Measurements from ENCODE around the gene C11orf21. TPM values are rescaled to one million over a fixed set of nuclear protein-coding genes. Genes with fewer than 3 reads are reported as not detected.
"Not testable (repeated sequence)": the region's sequence is repeated elsewhere in the genome, so short reads cannot be mapped to it uniquely, and the experiment has no call there.

The C11orf21 gene
- total RNA-seq, 5 donors from 2014 or later (not counting 1 experiment from before 2014, with no cell fraction given), result 62.3 to 133 (median 88.9) TPM

GRCh38 chr11:2289350-2289749 lies 12.4 kb downstream of the C11orf21 start:
- H3K4me1 ChIP-seq (ENCODE audit: control insufficient read depth in 1 of 2, extremely low read depth in 1 of 2, insufficient read depth in 2 of 2, low read length in 2 of 2), result peaks cover 0 to 27% of the 10 kb centered on the region in 2 experiments
- no peaks in the 10 kb centered on the region for H3K27me3 Mint-ChIP-seq
- no peak overlapping the region for H3K4me3 Mint-ChIP-seq
- no peaks in the 10 kb centered on the region for H3K9me3 ChIP-seq
- H3K36me3 ChIP-seq (ENCODE audit: control insufficient read depth in 2 of 2, extremely low read depth in 1 of 2, insufficient read depth in 1 of 2, low read length in 1 of 2), result peaks cover 0 to 2% of the 10 kb centered on the region in 2 donors
- ChIA-PET CTCF (no interaction called here), POLR2A (no interaction called here)
- H3K27ac ChIP-seq (ENCODE audit: low read length), result no peak overlapping the region
- H3K27me3 ChIP-seq (replicated peaks in 1 of 2; ENCODE audit: control insufficient read depth in 2 of 2, extremely low read depth in 1 of 2, insufficient read depth in 2 of 2, low read length in 1 of 2), result peaks cover 0 to 4% of the 10 kb centered on the region in 2 experiments
- no peak overlapping the region for H3K4me3 ChIP-seq (ENCODE audit: control insufficient read depth in 1 of 2, extremely low read depth in 1 of 2, low read length in 1 of 2)
- no peaks in the 10 kb centered on the region for H3K9me3 Mint-ChIP-seq
- DNase-seq (peak in 1 of 35 experiments; percentile 2), ATAC-seq (replicated peaks in 1 of 4) (no peak)
- WGBS (ENCODE audit: insufficient coverage), result 98% methylated on average over 6 of the region's 6 CpGs
- H3K4me1 Mint-ChIP-seq, result peaks cover 25 to 35% (median 31%) of the 10 kb centered on the region in 3 donors
- H3K36me3 Mint-ChIP-seq, result peaks cover 5% of the 10 kb centered on the region
- H3K27ac Mint-ChIP-seq, result no peak overlapping the region

- H3K27ac Mint-ChIP-seq, result no peak overlapping the region
- peaks cover 5% of the 10 kb centered on the region for H3K36me3 Mint-ChIP-seq
- DNase-seq, result peak in 2 of 35 experiments; percentile 4 to 22
- Histone ChIP-seq H3K4me1 (ENCODE audit: control insufficient read depth in 1 of 2, extremely low read depth in 1 of 2, insufficient read depth in 2 of 2, low read length in 2 of 2) (peaks cover 0 to 10% of the 10 kb centered on the region in 2 experiments), H3K27me3 (replicated peaks in 1 of 2; ENCODE audit: control insufficient read depth in 2 of 2, extremely low read depth in 1 of 2, insufficient read depth in 2 of 2, low read length in 1 of 2) (peaks cover 0 to 4% of the 10 kb centered on the region in 2 experiments), H3K9me3 (peaks cover 3% of the 10 kb centered on the region), H3K4me3 (ENCODE audit: control insufficient read depth in 1 of 2, extremely low read depth in 1 of 2, low read length in 1 of 2) (no peak overlapping the region), H3K27ac (ENCODE audit: low read length) (no peak overlapping the region), H3K36me3 (ENCODE audit: control insufficient read depth in 2 of 2, extremely low read depth in 1 of 2, insufficient read depth in 1 of 2, low read length in 1 of 2) (peaks cover 0 to 2% of the 10 kb centered on the region in 2 donors)
- ATAC-seq (replicated peaks in 1 of 4), result no peak
- no peak overlapping the region for H3K4me3 Mint-ChIP-seq
- POLR2A ChIA-PET, result no interaction called here
- peaks cover 3 to 15% (median 3%) of the 10 kb centered on the region in 3 donors for H3K9me3 Mint-ChIP-seq
- CTCF ChIA-PET, result interaction anchor here in 1 of 2 donors (0.5 kb wide), 1 partner anchor 59 kb away, joined by 3 read pairs; no protein-coding TSS in a partner anchor
- H3K4me1 Mint-ChIP-seq, result peaks cover 17 to 23% (median 20%) of the 10 kb centered on the region in 3 donors
- WGBS (ENCODE audit: insufficient coverage), result 46% methylated on average over 11 of the region's 16 CpGs
- peaks cover 0 to 3% of the 10 kb centered on the region in 2 donors for H3K27me3 Mint-ChIP-seq
Observed at GRCh38 chr11:2287091-2287490, 14.6 kb downstream of the C11orf21 start.

DNA sequence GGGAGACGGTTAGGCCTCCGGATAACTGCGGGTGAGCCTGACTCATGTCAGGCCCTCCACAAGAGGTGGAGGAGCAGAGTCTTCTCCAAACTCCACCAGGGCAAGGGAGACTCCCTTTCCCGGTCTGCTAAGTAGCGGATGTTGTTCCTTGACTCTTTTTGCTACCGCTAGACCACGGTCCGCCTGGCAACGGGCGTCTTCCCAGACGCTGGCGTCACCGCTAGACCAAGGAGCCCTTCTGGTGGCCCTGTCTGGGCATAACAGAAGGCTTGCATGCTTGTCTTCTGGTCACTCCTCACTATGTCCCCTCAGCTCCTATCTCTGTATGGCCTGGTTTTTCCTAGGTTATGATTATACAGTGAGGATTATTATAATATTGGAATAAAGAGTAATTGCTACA lies 15.4 kb downstream of the C11orf21 start:
- H3K27ac ChIP-seq (ENCODE audit: low read length); H3K4me3 Mint-ChIP-seq; H3K27ac Mint-ChIP-seq; H3K36me3 ChIP-seq (ENCODE audit: control insufficient read depth in 2 of 2, extremely low read depth in 1 of 2, insufficient read depth in 1 of 2, low read length in 1 of 2); H3K27me3 Mint-ChIP-seq; CTCF ChIA-PET; ATAC-seq (replicated peaks in 1 of 4); H3K4me3 ChIP-seq (ENCODE audit: control insufficient read depth in 1 of 2, extremely low read depth in 1 of 2, low read length in 1 of 2); H3K9me3 ChIP-seq; H3K27me3 ChIP-seq (replicated peaks in 1 of 2; ENCODE audit: control insufficient read depth in 2 of 2, extremely low read depth in 1 of 2, insufficient read depth in 2 of 2, low read length in 1 of 2); POLR2A ChIA-PET; H3K36me3 Mint-ChIP-seq: not testable (repeated sequence)
- WGBS (ENCODE audit: insufficient coverage), result 94% methylated on average over 7 of the region's 13 CpGs
- DNase-seq, result peak in 2 of 35 experiments; percentile 0 to 13
- Mint-ChIP-seq H3K9me3 (peaks cover 3 to 21% (median 4%) of the 10 kb centered on the region in 3 donors), H3K4me1 (peaks cover 17 to 23% (median 20%) of the 10 kb centered on the region in 3 donors)
- H3K4me1 ChIP-seq (ENCODE audit: control insufficient read depth in 1 of 2, extremely low read depth in 1 of 2, insufficient read depth in 2 of 2, low read length in 2 of 2), result peaks cover 0 to 10% of the 10 kb centered on the region in 2 experiments

- peaks cover 5% of the 10 kb centered on the region for H3K36me3 Mint-ChIP-seq
- H3K4me1 Mint-ChIP-seq, result no peaks in the 10 kb centered on the region
- H3K27ac Mint-ChIP-seq, result no peak overlapping the region
- H3K4me3 Mint-ChIP-seq, result no peak overlapping the region
- ChIA-PET POLR2A (no interaction called here), CTCF (no interaction called here)
- H3K9me3 ChIP-seq, result peaks cover 9% of the 10 kb centered on the region
- no peak overlapping the region for H3K4me3 ChIP-seq (ENCODE audit: control insufficient read depth in 1 of 2, extremely low read depth in 1 of 2, low read length in 1 of 2)
- DNase-seq (no peak), ATAC-seq (replicated peaks in 1 of 4) (no peak)
- peaks cover 3 to 10% of the 10 kb centered on the region in 2 donors for H3K27me3 Mint-ChIP-seq
- H3K36me3 ChIP-seq (ENCODE audit: control insufficient read depth in 2 of 2, extremely low read depth in 1 of 2, insufficient read depth in 1 of 2, low read length in 1 of 2), result no peaks in the 10 kb centered on the region
- peaks cover 0 to 22% of the 10 kb centered on the region in 2 experiments for H3K27me3 ChIP-seq (replicated peaks in 1 of 2; ENCODE audit: control insufficient read depth in 2 of 2, extremely low read depth in 1 of 2, insufficient read depth in 2 of 2, low read length in 1 of 2)
- no CpG with 5 or more reads among the region's 2 CpGs for WGBS (ENCODE audit: insufficient coverage)
- H3K4me1 ChIP-seq (ENCODE audit: control insufficient read depth in 1 of 2, extremely low read depth in 1 of 2, insufficient read depth in 2 of 2, low read length in 2 of 2), result no peaks in the 10 kb centered on the region
- H3K9me3 Mint-ChIP-seq, result peaks cover 8 to 37% (median 11%) of the 10 kb centered on the region in 3 donors
- no peak overlapping the region for H3K27ac ChIP-seq (ENCODE audit: low read length)
Observed at GRCh38 chr11:2280208-2280607, 21.5 kb downstream of the C11orf21 start.

DNA sequence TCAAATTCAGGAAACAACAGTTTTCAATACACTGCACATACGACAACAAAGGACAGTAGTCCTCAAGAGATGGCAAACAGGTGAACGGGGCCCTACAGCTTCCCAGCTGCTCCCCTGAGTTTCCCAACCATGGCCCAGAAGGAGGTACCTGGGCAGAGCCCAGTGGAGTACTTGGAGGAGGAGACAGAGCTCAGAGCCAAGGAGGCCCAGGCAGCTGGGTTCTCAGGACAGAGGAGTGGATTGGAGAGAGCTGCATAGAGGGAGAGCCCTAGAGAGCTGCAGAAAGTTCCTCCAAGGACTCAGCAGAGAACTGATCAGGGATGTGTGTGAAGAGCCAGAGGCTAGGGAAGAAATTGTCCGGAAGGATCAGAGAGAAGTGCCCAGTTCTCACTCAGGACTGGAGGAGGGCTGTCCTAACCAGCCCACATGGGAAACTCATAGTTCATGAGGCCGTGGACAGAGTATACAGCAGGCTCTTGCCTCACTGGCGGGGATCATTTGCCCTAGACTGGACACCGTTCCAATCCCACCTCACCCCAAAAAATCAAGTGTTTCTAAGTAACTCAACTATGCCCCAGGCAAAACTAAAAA lies 23.7 kb downstream of the C11orf21 start:
- Histone ChIP-seq H3K27ac (ENCODE audit: low read length) (no peak overlapping the region), H3K4me1 (ENCODE audit: control insufficient read depth in 1 of 2, extremely low read depth in 1 of 2, insufficient read depth in 2 of 2, low read length in 2 of 2) (no peaks in the 10 kb centered on the region), H3K4me3 (ENCODE audit: control insufficient read depth in 1 of 2, extremely low read depth in 1 of 2, low read length in 1 of 2) (no peak overlapping the region), H3K9me3 (peaks cover 7% of the 10 kb centered on the region), H3K36me3 (ENCODE audit: control insufficient read depth in 2 of 2, extremely low read depth in 1 of 2, insufficient read depth in 1 of 2, low read length in 1 of 2) (no peaks in the 10 kb centered on the region), H3K27me3 (replicated peaks in 1 of 2; ENCODE audit: control insufficient read depth in 2 of 2, extremely low read depth in 1 of 2, insufficient read depth in 2 of 2, low read length in 1 of 2) (peaks cover 0 to 29% of the 10 kb centered on the region in 2 experiments)
- no peak for ATAC-seq (replicated peaks in 1 of 4)
- H3K27ac Mint-ChIP-seq, result no peak overlapping the region
- CTCF ChIA-PET, result no interaction called here
- H3K4me3 Mint-ChIP-seq, result no peak overlapping the region
- peaks cover 8 to 31% (median 11%) of the 10 kb centered on the region in 3 donors for H3K9me3 Mint-ChIP-seq
- no peaks in the 10 kb centered on the region for H3K4me1 Mint-ChIP-seq
- POLR2A ChIA-PET, result no interaction called here
- peaks cover 5 to 12% of the 10 kb centered on the region in 2 donors for H3K27me3 Mint-ChIP-seq
- peaks cover 5% of the 10 kb centered on the region for H3K36me3 Mint-ChIP-seq
- peak in 1 of 35 experiments; percentile 4 for DNase-seq
- WGBS (ENCODE audit: insufficient coverage), result 90% methylated on average over 2 of the region's 6 CpGs

GRCh38 chr11:2277008-2277346 lies 24.7 kb downstream of the C11orf21 start:
- DNase-seq (no peak), ATAC-seq (replicated peaks in 1 of 4) (no peak)
- Histone ChIP-seq H3K9me3 (peaks cover 5% of the 10 kb centered on the region), H3K4me1 (ENCODE audit: control insufficient read depth in 1 of 2, extremely low read depth in 1 of 2, insufficient read depth in 2 of 2, low read length in 2 of 2) (no peaks in the 10 kb centered on the region), H3K27me3 (replicated peaks in 1 of 2; ENCODE audit: control insufficient read depth in 2 of 2, extremely low read depth in 1 of 2, insufficient read depth in 2 of 2, low read length in 1 of 2) (peaks cover 0 to 40% of the 10 kb centered on the region in 2 experiments), H3K4me3 (ENCODE audit: control insufficient read depth in 1 of 2, extremely low read depth in 1 of 2, low read length in 1 of 2) (no peak overlapping the region), H3K27ac (ENCODE audit: low read length) (no peak overlapping the region), H3K36me3 (ENCODE audit: control insufficient read depth in 2 of 2, extremely low read depth in 1 of 2, insufficient read depth in 1 of 2, low read length in 1 of 2) (no peaks in the 10 kb centered on the region)
- no peak overlapping the region for H3K27ac Mint-ChIP-seq
- peaks cover 4 to 20% of the 10 kb centered on the region in 2 donors for H3K27me3 Mint-ChIP-seq
- peaks cover 0 to 2% (median 0%) of the 10 kb centered on the region in 3 donors for H3K4me1 Mint-ChIP-seq
- CTCF ChIA-PET, result no interaction called here
- POLR2A ChIA-PET, result no interaction called here
- H3K36me3 Mint-ChIP-seq, result peaks cover 5% of the 10 kb centered on the region
- peaks cover 4 to 21% (median 8%) of the 10 kb centered on the region in 3 donors for H3K9me3 Mint-ChIP-seq
- H3K4me3 Mint-ChIP-seq, result no peak overlapping the region
- WGBS (ENCODE audit: insufficient coverage), result 0% methylated on average over 1 of the region's 6 CpGs

Data from T-cell (primary cell).